HG03066 (cell line): ENCODE data around the gene PRKCA.

ENCODE experiments used
- ATAC-seq: cut with Tn5 transposase; IDR thresholded peaks from one replicate; pipeline ENCODE4 v1.9.1; 2021; ENCODE audit warnings: low read depth; ENCODE audit not compliant: unreplicated experiment

PRKCA gene

DNA sequence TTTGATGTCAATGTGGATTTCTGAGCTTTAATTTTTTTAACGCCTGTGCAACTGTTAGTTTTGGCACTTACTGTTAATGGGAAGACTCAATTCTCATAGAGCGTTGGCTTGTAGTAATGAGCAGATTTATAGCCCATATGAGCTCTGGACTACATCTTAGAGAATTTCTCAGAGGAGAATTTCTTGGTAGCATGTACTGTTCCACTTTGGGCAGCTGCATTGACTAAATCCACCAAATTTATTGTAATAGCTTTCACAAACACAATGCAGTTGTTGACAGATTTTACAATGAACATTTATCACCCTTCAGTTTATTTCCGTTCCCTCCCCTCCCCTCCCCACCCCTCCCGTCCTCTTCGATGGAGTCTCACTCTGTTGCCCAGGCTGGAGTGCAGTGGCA lies 193.9 kb downstream of the PRKCA start:
- no peak for ATAC-seq

DNA sequence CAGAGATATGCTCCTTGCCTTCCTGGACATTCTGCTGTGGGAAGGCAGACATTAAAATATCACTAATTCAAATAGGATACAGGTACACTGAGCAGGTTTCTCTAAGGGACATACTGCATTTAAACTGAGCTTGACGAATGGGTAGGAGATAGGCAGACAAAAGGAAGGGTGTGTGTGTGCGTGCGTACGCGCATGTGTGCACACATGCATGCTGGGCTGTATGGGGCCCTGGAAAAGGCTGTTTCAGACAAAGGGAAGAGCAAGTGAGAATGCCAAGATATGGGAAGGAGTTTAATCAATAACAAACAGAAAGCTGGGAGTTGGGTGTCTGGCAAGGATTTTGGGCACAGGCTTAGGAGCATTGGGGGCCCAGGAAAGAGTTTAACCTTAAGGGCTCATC lies 196.2 kb downstream of the PRKCA start:
- ATAC-seq, result no peak

DNA sequence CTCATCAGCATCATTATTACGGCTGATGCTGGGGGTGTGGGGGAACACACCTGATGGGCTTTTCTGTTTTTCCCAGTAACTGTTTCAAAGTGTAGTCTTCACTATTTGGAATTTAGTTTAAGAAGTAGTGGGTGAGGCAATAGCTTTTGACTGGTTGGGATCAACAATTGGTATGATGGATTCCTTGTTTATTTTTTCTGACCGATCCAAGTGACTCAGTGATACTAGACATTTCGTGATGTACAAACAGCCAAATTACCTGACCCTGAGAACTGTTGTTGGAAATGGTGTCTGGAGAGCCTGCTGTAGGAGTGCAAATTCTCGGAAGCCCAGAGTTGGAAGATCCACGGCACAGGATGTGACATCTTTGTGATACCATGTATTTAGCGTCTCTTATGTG lies 204.2 kb downstream of the PRKCA start:
- ATAC-seq, result no peak

DNA sequence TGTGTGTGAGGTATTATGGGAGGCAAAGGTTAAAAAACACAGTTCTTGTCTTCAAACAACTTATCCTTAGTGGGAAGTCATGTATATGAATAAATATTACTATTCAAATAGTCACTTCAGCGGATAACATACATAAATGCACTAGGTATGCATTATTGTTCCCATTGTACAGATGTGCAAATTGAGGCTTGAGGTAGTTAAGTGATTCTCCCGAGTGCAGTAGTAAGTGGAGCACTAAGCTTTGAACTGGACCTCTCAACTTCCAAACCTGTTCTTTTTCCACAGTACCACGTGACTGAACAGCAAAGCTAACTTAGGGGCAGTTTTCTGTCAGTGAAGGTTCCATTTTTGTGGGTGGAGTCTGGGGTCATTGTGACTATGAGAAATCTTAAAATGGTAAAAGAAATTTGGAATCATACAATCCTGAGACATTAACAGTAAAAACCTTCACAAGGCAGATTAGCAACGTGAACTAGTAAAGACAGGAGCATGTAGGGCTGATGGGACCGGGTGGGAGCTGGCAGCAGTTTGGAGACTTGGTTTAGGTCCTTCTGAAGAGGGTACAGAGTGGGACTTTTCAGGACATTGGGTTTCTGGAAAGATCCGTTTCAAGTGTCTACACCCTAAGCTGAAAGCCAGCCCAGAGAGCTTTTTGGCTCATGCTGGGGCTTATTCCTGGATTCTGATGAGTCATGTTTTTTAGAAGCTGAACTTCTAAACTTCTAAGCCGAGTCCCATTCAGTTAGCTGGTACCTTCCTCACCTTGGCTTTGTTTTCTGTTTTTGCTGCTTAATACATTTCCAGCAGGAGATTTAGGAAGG lies 204.9 kb downstream of the PRKCA start:
- no peak for ATAC-seq

DNA sequence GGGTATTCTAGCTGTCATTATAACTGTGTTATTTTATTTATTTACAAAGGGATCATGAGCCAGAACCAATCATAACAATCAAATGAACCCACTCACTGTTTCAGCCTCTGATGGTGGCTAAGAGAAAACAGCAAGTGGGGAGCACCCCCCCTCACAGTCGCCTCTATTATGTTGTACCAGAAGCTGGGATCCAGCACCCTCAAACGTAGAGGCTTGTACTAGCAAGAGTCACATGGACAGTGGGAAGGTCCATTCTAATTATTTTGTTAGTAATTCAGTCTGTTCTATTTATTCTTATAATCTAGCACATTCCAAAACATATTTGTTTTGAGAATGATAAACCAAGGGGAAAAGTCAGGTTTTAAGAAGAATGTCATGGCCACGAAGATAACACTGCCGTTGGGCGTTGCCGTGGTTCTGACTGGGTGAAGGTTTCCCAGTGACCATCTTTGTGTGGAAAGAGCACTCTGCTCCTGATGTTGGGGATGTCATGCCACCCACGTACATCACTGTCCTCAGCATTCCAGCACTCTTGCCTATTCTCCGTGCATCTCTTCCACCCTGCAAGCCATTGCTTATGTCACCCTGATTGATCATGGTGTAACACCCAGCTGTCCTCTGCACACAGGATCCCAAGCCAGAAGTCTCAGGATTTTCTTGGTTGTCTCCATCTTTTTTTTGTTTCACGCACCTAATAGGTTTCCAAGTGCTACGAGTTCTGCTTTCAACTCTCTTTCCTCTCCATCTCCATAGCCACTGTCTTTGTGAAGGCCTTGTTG lies 205.8 kb downstream of the PRKCA start:
- ATAC-seq, result no peak

DNA sequence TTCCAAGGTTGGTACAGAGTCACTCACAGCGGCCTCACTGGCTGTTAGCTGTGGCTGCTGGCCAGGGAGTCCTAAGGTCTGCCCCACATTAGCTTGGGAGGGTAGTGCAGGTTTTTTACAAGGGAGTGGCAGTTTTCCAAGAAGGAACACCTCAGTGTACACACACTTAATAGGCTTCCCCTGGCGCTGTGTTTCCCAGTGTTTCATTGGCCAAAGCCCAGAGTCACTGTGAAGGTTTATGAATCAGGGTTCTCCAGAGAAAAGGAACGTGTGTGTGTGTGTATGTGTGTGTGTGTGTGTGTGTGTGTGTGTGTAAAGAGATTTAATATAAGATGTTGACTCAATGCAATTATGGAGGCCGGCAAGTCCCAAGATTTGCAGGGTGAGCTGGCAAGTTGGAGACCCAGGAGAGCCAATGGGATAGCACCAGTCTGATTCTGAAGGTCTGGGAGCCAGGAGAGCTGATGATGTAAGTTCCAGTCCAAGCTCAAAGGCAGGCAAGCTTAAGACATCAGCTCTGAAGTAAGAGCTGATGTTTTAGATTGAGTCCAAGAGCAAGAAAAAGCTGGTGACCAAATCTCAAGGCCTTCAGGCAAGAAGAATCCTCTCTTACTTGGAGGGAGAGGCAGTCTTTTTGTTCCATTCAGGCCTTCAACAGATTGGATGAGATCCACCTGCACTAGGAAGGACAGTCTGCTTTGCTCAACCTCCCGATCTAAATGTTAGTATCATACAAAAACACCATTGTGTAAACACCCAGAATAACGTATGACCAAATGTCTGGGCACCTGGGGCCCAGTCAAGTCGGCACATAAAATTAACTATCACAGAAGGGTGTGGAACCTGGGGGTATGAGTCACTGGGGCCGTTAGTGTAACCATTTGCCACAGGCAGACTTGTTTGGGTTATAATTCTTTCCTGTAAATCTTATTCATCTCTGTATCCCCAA lies 206.8 kb downstream of the PRKCA start:
- ATAC-seq, result no peak

DNA sequence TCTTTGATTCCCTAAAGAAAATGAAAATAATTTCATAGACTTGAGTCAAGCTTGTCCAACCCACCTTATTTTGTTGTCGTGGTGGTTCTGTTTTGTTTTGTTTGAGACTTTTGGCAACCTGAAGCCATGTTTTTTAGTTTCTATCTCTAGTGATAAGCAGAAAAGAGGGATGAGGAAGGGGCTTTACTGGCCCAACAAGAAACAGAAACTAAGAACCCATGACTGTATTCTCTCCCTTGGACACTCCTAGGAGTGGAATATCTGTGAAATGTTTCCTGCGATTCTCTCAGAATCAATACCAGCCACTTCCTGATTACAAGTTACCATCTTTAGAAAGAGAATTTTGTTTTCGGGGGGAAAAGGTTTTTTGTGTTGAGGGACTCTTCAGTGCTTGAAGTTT lies 207.5 kb downstream of the PRKCA start:
- ATAC-seq, result no peak

DNA sequence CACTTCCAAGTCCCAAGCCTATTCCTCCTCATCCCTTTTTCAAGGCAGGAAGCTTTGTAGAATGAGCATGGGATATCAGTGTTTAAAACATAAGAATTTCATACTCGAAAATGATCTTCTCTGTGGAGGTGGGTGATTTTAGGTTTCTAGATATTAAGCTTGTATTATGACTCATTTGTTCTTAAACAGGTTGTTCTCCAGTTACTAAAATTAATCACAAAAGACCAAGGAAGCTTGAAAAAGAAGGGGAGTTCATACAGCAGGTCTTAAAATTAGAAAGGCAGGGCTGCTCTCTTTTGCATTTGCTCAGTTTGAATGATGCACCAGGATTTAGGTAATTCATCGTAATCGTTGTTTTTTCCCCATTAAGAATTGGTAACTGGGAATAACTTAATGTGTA lies 208.7 kb downstream of the PRKCA start:
- ATAC-seq, result no peak

DNA sequence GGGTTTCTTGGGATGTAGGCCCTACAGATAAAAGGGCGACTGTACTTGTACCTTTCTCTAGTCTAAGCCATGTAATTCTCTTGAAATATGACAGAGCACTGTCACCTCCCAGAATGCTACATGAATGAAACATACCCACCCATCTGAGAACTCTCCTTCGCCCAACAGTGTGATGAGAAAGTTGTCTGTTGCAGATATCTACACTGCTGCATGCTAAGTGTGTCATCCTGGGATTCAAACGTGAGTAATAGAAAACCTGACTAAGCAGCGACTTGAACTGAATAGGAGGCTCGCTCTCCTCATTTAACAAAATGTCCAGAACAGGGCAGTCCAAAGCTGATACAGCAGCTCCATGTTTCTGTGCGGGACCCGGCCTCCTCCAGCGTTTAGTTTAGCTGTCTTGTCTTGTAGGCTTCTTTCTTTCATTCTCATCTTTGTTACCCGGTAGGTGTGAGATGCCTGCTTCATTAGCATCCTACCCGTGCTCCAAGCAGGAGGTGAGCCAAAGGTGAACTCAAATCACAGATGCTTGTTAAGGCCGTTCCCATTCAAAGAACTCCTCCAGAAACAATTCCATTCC lies 211.9 kb downstream of the PRKCA start:
- no peak for ATAC-seq

DNA sequence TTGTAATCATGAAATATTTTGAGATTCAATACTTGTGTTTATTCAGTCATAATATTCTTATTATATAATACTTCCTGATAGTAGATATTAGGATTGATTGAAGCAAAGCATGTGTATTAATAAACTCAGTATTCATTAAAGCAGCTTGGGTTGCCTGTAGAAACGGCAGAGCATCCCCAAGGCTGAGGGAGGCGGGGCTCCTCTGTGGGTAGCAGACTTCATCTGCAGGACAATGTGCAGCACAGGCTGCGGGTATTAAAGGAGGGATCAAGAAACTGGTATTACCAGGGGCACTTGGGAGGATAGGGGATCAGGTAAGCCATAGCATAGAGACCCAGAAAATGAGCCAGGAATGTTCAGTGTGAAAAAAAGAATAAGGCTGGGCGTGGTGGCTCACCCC lies 213.6 kb downstream of the PRKCA start:
- no peak for ATAC-seq

DNA sequence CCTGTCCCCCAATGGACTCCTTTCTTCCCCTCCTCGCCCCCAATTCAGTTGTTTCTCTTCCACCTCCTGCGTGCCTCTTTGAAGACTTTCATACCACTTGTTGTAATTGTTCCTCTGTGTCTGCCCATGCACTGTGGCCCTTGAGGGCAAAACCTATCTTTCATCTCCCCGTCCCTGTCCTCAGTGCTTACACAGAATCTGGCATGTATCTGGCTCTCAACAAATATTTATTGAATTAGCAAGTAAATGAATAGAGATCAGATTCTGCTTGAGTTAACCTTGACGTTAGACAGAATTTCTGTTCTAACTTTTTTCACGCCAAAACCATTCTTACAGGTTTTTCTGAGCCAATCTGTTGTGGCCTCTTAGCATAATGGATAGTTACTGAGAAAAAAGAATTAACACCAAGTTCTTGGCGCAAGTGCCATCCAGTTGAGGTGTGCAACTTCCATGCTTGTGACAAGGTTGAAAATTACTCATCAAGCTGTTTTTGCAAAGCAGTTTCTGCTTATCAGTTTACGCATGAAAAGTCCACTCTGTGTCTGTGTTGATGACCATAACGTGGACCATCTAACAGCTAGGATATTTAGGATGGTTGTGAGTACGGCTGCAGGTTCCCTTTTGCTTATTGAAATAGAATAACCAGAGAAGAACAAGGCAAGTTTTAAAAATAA lies 215.1 kb downstream of the PRKCA start:
- no peak for ATAC-seq

DNA sequence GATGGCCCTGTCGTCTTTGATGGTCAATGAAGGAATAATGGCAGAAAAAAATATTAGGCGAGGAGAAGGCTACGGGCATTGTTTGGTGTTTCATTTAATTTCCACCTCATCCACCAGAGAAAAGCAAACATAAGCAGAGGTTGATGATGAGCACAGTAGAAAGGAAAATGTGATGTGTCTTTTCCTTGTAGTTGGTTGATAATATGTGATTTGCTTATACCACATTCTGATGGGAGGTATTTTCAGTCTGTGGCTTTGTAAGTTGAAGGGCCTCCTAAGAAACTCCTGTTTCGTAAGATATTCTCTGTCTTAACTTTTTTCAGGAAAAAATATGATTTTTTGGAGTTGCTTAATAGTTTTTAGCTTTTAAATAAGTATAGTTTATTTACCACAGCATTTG lies 215.7 kb downstream of the PRKCA start:
- no peak for ATAC-seq

DNA sequence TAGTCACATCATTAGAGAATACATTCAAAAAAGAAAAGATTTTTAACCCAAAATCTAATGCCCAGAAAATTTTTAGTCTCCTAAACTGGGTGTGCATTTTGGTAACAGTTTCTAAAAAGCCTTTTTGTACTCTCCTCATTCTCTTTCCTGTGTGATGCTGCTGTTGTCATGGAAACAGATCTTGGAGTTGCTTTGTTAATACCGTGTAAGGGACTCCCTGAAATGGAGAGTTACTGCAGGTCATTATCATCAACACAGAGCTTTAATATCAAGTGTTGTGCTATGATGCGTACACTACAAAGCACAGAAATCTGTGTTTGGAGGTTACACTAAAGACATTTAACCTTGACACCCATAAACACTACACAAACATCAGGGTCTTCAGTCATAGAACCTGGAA lies 216.3 kb downstream of the PRKCA start:
- no peak for ATAC-seq

DNA sequence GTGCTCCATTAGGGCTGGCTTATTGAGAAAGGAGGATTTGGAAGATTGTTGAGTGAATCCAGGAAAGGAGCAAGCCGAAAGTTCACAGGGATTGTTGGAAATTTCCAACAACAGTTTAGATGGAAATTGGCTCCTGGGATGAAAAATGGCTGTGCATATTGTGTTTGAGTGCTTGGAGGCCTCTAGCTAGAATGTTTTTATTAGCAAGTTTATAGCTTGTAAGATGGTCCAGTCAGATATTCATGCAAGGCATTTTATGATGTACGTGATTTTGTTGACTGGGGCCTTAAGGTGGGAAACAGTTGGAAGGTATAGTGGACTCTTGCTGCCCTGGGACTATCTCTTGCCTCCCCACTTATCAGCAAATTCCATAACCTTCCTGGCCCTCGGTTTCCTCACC lies 216.7 kb downstream of the PRKCA start:
- no peak for ATAC-seq

DNA sequence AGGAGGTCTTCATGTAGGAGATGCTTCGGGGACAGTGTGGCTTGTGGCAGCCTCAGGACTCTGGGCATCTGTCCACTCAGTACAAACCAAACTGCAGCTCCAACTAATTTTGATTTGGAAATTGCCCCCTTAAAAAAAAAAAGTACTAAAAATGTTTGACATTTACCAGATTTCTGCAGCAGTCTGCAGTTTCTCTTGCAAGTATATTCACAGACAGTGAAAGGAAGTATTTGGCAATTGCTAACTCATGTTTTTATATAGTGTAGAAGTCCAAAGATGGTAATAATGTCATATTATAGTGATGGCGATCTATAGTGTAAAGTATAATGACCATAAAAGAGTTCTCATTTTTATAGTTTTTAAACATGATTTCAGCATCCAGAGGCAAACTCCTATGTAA lies 218.6 kb downstream of the PRKCA start:
- ATAC-seq, result no peak

DNA sequence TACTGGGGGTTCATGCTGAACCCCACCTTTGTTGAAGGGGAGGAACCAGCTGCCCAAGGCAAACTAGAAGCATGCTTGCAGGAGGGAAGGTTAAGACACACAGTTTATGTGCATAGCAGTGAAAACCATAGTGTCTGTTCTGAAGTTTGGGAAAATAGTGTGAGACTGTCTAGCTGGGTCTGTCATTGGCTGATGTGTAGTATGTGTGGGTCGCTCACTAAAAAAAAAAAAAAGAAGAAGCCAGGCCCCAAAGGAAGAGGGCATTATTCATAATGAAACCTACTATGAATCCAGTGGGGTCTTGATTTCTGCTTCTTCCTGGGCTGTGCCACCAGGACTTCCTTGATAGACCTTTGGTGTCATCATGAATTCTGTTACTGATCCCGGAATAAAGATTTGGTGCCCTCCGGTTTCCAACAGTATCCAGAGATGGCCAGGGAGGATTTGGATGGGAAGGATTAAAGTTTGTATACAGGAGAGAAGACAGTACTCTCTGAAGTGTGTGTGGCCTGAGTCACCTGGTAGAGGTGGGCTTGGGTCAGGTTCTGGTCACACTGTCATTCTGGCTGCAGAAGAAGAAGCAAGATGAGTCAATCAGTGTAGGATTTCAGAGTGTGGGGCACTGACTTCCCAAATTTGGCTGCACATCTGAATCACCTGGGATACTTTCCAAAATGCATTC lies 220.3 kb downstream of the PRKCA start:
- ATAC-seq, result no peak

DNA sequence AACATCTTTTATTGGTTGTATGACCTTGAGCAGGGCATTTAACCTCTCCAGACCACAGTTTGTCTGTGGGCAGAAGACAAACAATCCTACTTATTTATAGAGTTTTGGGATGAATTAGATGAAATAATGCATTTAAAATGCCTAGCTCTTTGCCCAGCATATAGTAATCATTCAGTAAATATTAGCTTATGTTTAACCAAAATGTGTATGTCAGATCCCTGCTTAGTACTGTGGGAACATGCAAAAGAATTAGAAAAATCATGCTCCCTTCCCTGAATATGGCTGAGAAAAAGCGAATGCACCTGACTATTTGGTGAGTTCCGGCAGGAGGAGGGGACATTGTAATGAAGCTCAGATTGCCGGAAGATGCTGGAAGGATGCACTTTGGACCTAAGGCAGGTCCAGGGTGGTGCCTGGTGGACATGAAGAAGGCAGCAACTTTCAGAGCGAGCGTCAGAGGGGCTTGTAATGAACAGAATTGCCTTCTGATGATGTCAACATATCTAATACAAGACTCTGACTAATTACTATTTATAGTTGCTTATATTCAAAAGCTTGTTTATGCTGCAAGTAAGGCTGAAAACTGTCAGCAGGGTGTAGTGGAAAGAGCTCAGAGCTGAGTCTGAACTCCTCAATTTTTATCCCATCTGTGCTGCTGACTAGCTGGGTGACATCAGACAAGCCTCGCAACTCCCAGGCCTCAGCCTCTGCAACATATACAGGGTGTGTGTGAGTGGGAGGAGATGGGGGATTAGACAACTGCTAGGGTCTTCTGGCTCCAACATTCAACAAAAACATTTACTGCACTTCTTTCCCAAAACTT lies 221.2 kb downstream of the PRKCA start:
- ATAC-seq, result no peak

DNA sequence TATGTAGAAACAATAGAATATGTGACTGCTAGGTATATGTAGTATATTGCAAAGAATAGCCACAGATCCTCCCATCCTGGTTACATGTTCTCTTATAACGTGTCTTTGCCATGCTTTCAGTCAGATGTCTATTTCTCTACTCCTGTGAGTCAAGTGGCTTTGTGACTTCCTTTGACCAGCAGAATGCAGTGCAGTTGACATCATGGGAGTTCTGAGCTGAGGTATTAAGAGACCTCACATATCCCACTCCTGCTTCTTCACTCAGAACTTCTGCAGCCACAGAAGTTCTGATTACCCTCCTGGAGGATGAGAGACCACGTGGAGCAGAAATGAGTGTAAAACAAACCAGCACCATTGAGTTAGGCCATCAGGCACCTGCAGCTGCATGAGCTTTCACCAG lies 222.5 kb downstream of the PRKCA start:
- no peak for ATAC-seq

DNA sequence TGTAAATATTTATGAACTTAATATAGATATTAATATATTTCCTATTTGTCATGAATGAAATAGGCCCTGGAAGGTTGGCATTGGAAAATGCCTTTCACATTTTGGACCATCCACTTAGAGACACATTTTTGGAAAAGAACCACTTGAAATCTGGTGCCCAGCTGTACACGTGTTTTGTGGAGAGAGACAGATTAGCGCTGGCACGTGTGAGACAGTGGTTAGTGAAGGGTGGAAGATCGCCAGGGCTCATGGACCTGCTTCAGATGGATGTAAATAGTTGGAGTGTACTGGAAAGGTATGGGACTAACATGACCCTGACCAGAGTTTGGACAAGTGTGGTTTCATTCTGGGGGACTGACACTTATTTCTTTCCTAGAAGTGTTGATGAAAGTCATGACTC lies 222.9 kb downstream of the PRKCA start:
- no peak for ATAC-seq
